Activated CD8-positive, alpha-beta T cell treated with anti-CD3 and anti-CD28 coated beads for 36 hours (primary cell): ENCODE data around the gene CALHM2. TPM values are rescaled to one million over a fixed set of nuclear protein-coding genes. Genes with fewer than 3 reads are reported as not detected.

Source experiments
- ATAC-seq: fragments of 200-7000 bp; cut with Tn5 transposase; one replicate; pipeline ENCODE4 v1.10.0; 2021; ENCODE audit warnings: mild to moderate bottlenecking, moderate library complexity
- CTCF ChIA-PET: fragments of 350-600 bp; sonication (Branson Sonifier 250); formaldehyde crosslinking; loops from one replicate; lab custom pipeline; 2021; ENCODE audit warnings: antibody characterized with exemption; lab: Charles Lee
- POLR2A ChIA-PET: fragments of 350-600 bp; sonication (Branson Sonifier 250); formaldehyde crosslinking; loops from one replicate; lab custom pipeline; 2021; ENCODE audit warnings: antibody characterized with exemption; lab: Charles Lee
- DNase-seq: peaks from one replicate; pipeline ENCODE4 v3.0.0-alpha.2; 2020
- H3K27ac Mint-ChIP-seq: one replicate; pipeline ENCODE4 v1.8.0; 2021; ENCODE audit warnings: mild to moderate bottlenecking, mixed read lengths
- H3K27me3 Mint-ChIP-seq: one replicate; pipeline ENCODE4 v1.8.0; 2021; ENCODE audit warnings: mixed read lengths
- H3K36me3 Mint-ChIP-seq: one replicate; pipeline ENCODE4 v1.8.0; 2021; ENCODE audit warnings: low read depth, mixed read lengths
- H3K4me1 Mint-ChIP-seq: one replicate; pipeline ENCODE4 v1.8.0; 2021; ENCODE audit warnings: low read depth, mixed read lengths
- H3K4me3 Mint-ChIP-seq: one replicate; pipeline ENCODE4 v1.8.0; 2021; ENCODE audit warnings: mild to moderate bottlenecking, moderate library complexity, mixed read lengths
- H3K9me3 Mint-ChIP-seq: one replicate; pipeline ENCODE4 v1.8.0; 2021; ENCODE audit warnings: mixed read lengths
- CTCF ChIP-seq: fragments of 200-600 bp; IDR thresholded peaks from one replicate; pipeline ENCODE4 v1.8.0; 2022; ENCODE audit warnings: antibody characterized with exemption, mild to moderate bottlenecking
- intact Hi-C: fragments of 100-400 bp; cut with micrococcal nuclease; formaldehyde crosslinking; loops from one replicate; pipeline ENCODE4 v1.10.0; 2022
- total RNA-seq, 2 experiments: library from RNA; stranded (reverse); gene quantifications; one replicate each; pipeline ENCODE4 v1.2.3, GENCODE V29; 2021

CALHM2 gene
- total RNA-seq, 2 experiments from 2014 or later: 7.6 to 9.5 TPM

DNA sequence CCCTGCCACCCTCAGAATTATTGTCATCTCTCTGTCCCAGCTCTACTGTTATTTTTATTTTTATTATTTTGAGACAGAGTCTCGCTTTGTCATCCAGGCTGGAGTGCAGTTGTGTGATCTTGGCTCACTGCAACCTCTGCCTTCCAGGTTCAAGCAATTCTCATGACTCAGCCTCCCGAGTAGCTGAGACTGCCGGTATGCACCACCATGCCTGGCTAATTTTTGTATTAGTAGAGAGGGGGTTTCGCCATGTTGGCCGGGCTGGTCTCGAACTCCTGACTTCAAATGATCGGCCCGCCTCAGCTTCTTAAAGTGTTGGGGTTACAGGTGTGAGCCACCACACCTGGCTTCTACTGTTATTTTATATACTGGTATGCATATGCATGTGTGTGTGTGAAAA, 11.0 kb downstream of the CALHM2 start:
- POLR2A ChIA-PET: interaction anchor here (0.5 kb wide), 1 partner anchor 107 kb away, joined by 3 read pairs; no protein-coding TSS in a partner anchor
- DNase-seq: no peak
- no peak for ATAC-seq
- Mint-ChIP-seq H3K4me1 (no peaks in the 10 kb centered on the region), H3K4me3 (no peak overlapping the region), H3K9me3 (no peaks in the 10 kb centered on the region), H3K27ac (no peak overlapping the region), H3K27me3 (no peaks in the 10 kb centered on the region), H3K36me3 (peaks cover 62% of the 10 kb centered on the region)
- TF ChIP-seq CTCF: no peak
- intact Hi-C loops: no loop called here
- CTCF ChIA-PET: no interaction called here

GRCh38 chr10:103440416-103440815, 11.8 kb downstream of the CALHM2 start:
- Mint-ChIP-seq H3K27me3 (no peaks in the 10 kb centered on the region), H3K36me3 (peaks cover 61% of the 10 kb centered on the region), H3K9me3 (no peaks in the 10 kb centered on the region), H3K27ac (no peak overlapping the region), H3K4me3 (no peak overlapping the region), H3K4me1 (no peaks in the 10 kb centered on the region)
- no peak for ATAC-seq
- TF ChIP-seq CTCF: no peak
- ChIA-PET CTCF (interaction anchor here (1.0 kb wide), 1 partner anchor 35 kb away, joined by 3 read pairs; no protein-coding TSS in a partner anchor), POLR2A (interaction anchor here (0.7 kb wide), 1 partner anchor 11 kb away, joined by 3 read pairs; no protein-coding TSS in a partner anchor)
- intact Hi-C loops: no loop called here
- DNase-seq: no peak

DNA sequence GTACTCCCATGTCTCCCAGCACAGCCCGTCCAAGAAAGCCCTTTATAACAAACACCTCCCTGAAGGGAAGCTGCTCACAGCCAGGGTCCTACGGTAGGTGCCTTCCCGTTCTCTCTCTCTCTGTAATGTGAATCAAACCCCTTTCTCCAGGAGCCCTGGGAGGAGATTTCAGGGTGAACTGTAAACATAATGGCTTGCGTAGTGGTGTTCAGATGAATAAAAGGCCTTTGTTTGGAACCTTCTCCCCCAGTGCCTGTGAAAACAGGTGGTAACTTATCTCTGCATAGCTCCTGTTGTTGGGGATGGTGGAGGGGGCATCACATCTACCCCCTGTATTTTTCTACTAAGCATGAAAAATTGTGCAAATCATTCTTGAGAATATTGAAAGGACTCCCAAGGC, 12.4 kb downstream of the CALHM2 start:
- ATAC-seq (no peak), DNase-seq (no peak)
- H3K27ac Mint-ChIP-seq: no peak overlapping the region
- ChIA-PET POLR2A (interaction anchor here (0.7 kb wide), 1 partner anchor 12 kb away, joined by 3 read pairs; no protein-coding TSS in a partner anchor), CTCF (interaction anchor here (1.0 kb wide), 1 partner anchor 36 kb away, joined by 3 read pairs; no protein-coding TSS in a partner anchor)
- H3K27me3 Mint-ChIP-seq: no peaks in the 10 kb centered on the region
- TF ChIP-seq CTCF: no peak
- intact Hi-C loops: no loop called here
- H3K4me1 Mint-ChIP-seq: no peaks in the 10 kb centered on the region
- peaks cover 57% of the 10 kb centered on the region for H3K36me3 Mint-ChIP-seq
- H3K4me3 Mint-ChIP-seq: no peak overlapping the region
- no peaks in the 10 kb centered on the region for H3K9me3 Mint-ChIP-seq

GRCh38 chr10:103433858-103434257, 18.3 kb downstream of the CALHM2 start:
- H3K27ac Mint-ChIP-seq: no peak overlapping the region
- POLR2A ChIA-PET: interaction anchor here (1.0 kb wide), 1 partner anchor 16 kb away, joined by 3 read pairs; no protein-coding TSS in a partner anchor
- peaks cover 51% of the 10 kb centered on the region for H3K36me3 Mint-ChIP-seq

More at GRCh38 chr10:103433858-103434257, 18.3 kb downstream of the CALHM2 start:
- ATAC-seq (no peak), DNase-seq (no peak)
- no peak for TF ChIP-seq CTCF
- CTCF ChIA-PET: interaction anchor here (0.8 to 0.9 kb wide), 2 partner anchors 18 to 53 kb away, joined by 3 read pairs; no protein-coding TSS in a partner anchor
- H3K9me3 Mint-ChIP-seq: no peaks in the 10 kb centered on the region
- no peak overlapping the region for H3K4me3 Mint-ChIP-seq
- intact Hi-C loops: no loop called here
- peaks cover 19% of the 10 kb centered on the region for H3K4me1 Mint-ChIP-seq
- no peaks in the 10 kb centered on the region for H3K27me3 Mint-ChIP-seq
